Karpas-422 (cell line): ENCODE data around the gene MGAT4A. TPM values are rescaled to one million over a fixed set of nuclear protein-coding genes. Genes with fewer than 3 reads are reported as not detected.
"Not testable (repeated sequence)": the region's sequence is repeated elsewhere in the genome, so short reads cannot be mapped to it uniquely, and the experiment has no call there.

Source experiments
- DNase-seq: peaks from one replicate; pipeline ENCODE4 v3.0.0-alpha.2; 2015
- H2AFZ ChIP-seq: fragments of 200-600 bp; sonication (generic); 2 replicates; pipeline ENCODE4 v1.6.1; 2014; ENCODE audit warnings: antibody characterized with exemption, low read length, mixed read lengths
- H3K27ac ChIP-seq: fragments of 200-600 bp; sonication (generic); 2 replicates; pipeline ENCODE4 v1.5.1; 2014; ENCODE audit warnings: mild to moderate bottlenecking, low read length, moderate library complexity
- H3K27me3 ChIP-seq: fragments of 200-600 bp; sonication (generic); 2 replicates; pipeline ENCODE4 v1.6.1; 2014; ENCODE audit warnings: low read length, mixed read lengths
- H3K36me3 ChIP-seq: fragments of 200-600 bp; sonication (generic); 2 replicates; pipeline ENCODE4 v1.6.1; 2014; ENCODE audit warnings: low read length, mixed read lengths; ENCODE audit not compliant: insufficient read depth
- H3K4me1 ChIP-seq: fragments of 200-600 bp; sonication (generic); 2 replicates; pipeline ENCODE4 v1.6.1; 2014; ENCODE audit warnings: mild to moderate bottlenecking, low read length, mixed read lengths
- H3K4me2 ChIP-seq: fragments of 200-600 bp; sonication (generic); 2 replicates; pipeline ENCODE4 v1.6.1; 2014; ENCODE audit warnings: low read length, low read depth, mild to moderate bottlenecking; ENCODE audit not compliant: poor library complexity, severe bottlenecking
- H3K4me3 ChIP-seq: fragments of 200-600 bp; sonication (generic); 2 replicates; pipeline ENCODE4 v1.5.1; 2014; ENCODE audit warnings: mild to moderate bottlenecking, antibody characterized with exemption, low read length, mixed read lengths
- H3K79me2 ChIP-seq: fragments of 200-600 bp; sonication (generic); 2 replicates; pipeline ENCODE4 v1.6.1; 2014; ENCODE audit warnings: mild to moderate bottlenecking, low read length, mixed read lengths
- H3K9ac ChIP-seq: fragments of 200-600 bp; sonication (generic); 2 replicates; pipeline ENCODE4 v1.6.0; 2014; ENCODE audit warnings: low read length
- H3K9me2 ChIP-seq: fragments of 200-600 bp; sonication (generic), shearing (Covaris generic); replicated peaks from 2 replicates; pipeline ENCODE4 v1.6.0; 2014; ENCODE audit warnings: mild to moderate bottlenecking, low read length, moderate library complexity; ENCODE audit not compliant: insufficient read depth
- H3K9me3 ChIP-seq: fragments of 300-700, 200-600 bp; sonication (generic); 2 replicates; pipeline ENCODE4 v1.6.1; 2014; ENCODE audit warnings: low read length, mixed read lengths
- H4K20me1 ChIP-seq: fragments of 200-600 bp; sonication (generic); 2 replicates; pipeline ENCODE4 v1.6.1; 2014; ENCODE audit warnings: mild to moderate bottlenecking, antibody characterized with exemption, low read length, low read depth; ENCODE audit not compliant: insufficient read depth
- total RNA-seq: library from RNA; depleted of rRNA; stranded (reverse); fragments of >200 nt; shearing (Covaris generic); gene quantifications from 2 replicates; pipeline ENCODE4 v1.2.3, GENCODE V29; 2014; ENCODE audit warnings: low replicate concordance

The MGAT4A gene
- total RNA-seq, 1 experiment from 2014 or later, result 0.15 TPM

DNA sequence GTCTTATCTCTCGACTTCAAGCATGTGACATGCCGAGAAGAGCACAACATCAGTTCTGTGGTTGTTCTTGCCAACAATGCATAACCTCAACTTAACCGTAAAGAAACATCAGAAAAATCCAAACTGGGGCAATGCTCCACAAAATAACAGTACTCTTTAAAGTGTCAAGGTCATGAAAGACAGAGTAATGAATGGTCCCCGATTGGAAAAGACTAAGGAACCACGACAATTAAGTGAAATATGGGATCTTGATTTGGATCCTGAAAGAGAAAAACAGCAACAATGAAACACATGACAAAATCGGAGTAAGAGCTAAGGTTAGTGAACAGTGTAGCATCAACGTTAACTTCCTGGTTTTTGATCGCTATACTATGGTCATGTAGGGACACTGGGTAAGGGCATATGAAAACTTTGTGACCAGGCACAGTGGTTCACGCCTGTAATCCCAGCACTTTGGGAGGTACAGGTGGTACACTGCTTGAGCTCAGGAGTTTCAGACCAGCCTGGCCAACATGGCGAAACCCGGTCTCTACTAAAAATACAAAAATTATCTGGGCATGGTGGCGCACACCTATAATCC is 67.3 kb downstream of the MGAT4A start:
- Histone ChIP-seq H3K9me2 (no peaks in the 10 kb centered on the region), H3K9me3 (no peaks in the 10 kb centered on the region), H3K4me2 (no peak overlapping the region), H3K27me3 (no peaks in the 10 kb centered on the region), H4K20me1 (no peaks in the 10 kb centered on the region), H3K4me3 (no peak overlapping the region), H3K36me3 (no peaks in the 10 kb centered on the region), H3K9ac (no peak overlapping the region), H3K27ac (no peak overlapping the region), H3K4me1 (peaks cover 7% of the 10 kb centered on the region), H2AFZ (no peak overlapping the region), H3K79me2 (no peaks in the 10 kb centered on the region)
- no peak for DNase-seq

DNA sequence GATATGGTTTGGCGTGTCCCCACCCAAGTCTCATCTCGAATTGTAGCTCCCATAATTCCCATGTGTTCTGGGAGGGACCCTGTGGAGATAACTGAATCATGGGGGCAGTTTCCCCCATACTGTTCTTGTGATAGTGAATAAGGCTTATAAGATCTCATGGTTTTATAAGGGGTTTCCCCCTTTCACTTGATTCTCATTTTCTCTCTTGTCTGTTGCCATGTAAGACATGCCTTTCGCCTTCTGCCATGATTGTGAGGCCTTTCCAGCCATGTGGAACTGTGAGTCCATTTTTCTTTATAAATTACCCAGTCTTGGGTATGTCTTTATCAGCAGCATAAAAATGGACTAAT is 71.5 kb downstream of the MGAT4A start:
- H3K79me2 ChIP-seq, H3K27me3 ChIP-seq, H3K9ac ChIP-seq, H3K36me3 ChIP-seq, H3K9me3 ChIP-seq, H3K4me3 ChIP-seq, H2AFZ ChIP-seq, H3K4me1 ChIP-seq, DNase-seq, H3K9me2 ChIP-seq, H4K20me1 ChIP-seq, H3K27ac ChIP-seq, H3K4me2 ChIP-seq: not testable (repeated sequence)

DNA sequence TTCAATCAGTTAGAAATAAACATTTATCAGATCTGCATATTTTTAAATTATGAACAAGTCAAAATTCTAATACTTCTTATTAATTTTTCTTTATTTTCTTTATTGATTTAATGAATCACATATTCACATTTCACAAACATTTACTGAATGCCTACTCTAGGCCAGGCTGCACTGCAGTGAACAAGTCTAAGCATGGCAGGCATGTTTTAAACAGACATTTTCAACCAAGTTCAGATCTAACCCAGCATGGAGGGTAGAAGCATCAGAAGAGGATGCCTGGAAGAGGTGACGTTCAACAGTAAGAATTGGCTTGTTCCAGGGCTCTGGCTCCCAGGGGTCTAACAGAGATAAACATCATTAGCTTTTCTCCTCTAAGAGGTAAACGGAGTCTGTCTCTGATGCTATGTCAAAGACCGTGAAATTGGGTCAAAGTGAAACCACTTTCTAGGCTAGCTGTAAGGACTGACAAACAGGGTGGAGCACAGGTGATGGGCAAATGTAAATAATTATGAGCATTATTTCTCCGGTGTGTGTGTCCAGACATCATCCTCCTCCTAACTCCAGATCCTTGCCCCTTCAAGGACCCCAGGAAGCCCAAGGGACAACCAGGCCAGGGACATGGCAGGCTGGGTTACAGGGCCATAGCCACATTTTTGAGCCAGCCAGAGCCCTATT is 72.0 kb downstream of the MGAT4A start:
- Histone ChIP-seq H3K27me3 (peaks cover 3% of the 10 kb centered on the region; the same call in 1 of the 2 replicates), H3K4me3 (no peak overlapping the region), H4K20me1 (no peaks in the 10 kb centered on the region), H3K4me1 (peaks cover 7% of the 10 kb centered on the region), H3K9me2 (no peaks in the 10 kb centered on the region), H3K79me2 (no peaks in the 10 kb centered on the region), H3K9me3 (no peaks in the 10 kb centered on the region), H2AFZ (0 out of 2 replicates have a peak overlapping the region, but pooled peaks have one; percentile 66), H3K9ac (no peak overlapping the region), H3K27ac (no peak overlapping the region), H3K4me2 (peak overlapping the region; percentile 23), H3K36me3 (no peaks in the 10 kb centered on the region)
- DNase-seq, result no peak

DNA sequence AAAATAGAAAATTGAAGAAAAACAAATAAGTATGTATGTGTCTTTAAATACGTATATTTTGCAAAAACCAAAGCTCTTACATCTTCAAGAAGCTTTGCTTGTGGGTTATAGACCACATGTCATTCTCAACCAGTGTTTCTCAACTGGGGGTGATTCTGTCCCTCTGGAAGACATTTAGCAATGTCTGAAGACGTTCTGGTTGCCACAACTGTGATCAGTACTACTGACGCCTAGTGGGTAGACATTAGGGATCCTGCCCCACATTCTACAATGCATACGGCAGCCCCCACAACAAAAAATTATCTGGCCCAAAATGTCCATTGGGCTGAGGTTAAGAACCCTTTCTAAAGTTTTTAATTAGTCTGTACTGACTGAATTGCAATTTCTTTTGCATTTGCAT is 74.1 kb downstream of the MGAT4A start:
- Histone ChIP-seq H3K4me3 (no peak overlapping the region), H3K79me2 (no peaks in the 10 kb centered on the region), H3K4me1 (peaks cover 7% of the 10 kb centered on the region), H3K9me2 (no peaks in the 10 kb centered on the region), H3K27me3 (peaks cover 3% of the 10 kb centered on the region; the same call in 1 of the 2 replicates), H2AFZ (no peak overlapping the region), H3K27ac (no peak overlapping the region), H3K4me2 (no peak overlapping the region), H3K9ac (no peak overlapping the region), H4K20me1 (no peaks in the 10 kb centered on the region), H3K9me3 (no peaks in the 10 kb centered on the region), H3K36me3 (no peaks in the 10 kb centered on the region)
- no peak for DNase-seq

DNA sequence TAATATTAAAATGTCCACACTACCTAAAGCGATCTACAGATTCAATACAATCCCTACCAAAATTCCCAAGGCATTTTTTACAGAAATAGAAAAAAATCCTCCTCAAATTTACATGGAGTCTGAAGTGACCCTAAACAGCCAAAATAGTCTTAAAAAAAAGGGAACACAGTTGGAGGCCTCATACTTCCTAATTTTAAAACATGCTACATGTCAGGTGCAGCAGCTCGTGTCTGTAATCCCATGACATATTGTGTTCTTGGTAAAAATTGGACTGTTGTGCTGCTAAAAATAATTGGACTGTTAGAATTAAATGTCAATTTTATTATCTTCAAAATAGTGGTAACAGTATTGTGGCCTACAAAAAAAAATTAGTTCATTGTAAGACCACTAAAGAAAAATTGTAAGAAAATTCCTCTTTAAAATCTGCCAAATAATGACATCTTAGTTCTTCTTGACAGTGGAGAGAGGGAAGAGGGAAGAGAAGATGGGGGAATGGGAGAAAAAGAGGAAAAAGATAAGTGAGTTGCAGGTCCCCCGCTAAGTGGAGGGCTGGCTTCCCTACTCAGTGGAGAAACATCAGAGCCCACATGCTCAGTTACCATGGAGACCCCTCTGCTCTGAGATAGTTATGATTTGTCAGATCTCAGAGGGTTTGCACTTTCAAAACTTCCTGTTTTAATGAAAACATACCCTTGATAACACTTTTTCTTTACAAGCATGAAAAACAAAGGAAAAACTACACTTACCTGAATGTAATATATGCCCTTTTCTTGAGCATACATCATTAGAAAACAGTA is 76.0 kb downstream of the MGAT4A start:
- no peaks in the 10 kb centered on the region for H3K9me2 ChIP-seq
- no peak overlapping the region for H2AFZ ChIP-seq
- no peaks in the 10 kb centered on the region for H3K9me3 ChIP-seq
- H3K9ac ChIP-seq, result no peak overlapping the region
- no peaks in the 10 kb centered on the region for H3K79me2 ChIP-seq
- no peak for DNase-seq
- no peak overlapping the region for H3K4me2 ChIP-seq
- no peaks in the 10 kb centered on the region for H4K20me1 ChIP-seq
- peaks cover 3% of the 10 kb centered on the region; the same call in 1 of the 2 replicates for H3K27me3 ChIP-seq
- H3K4me3 ChIP-seq, result no peak overlapping the region
- H3K36me3 ChIP-seq, result no peaks in the 10 kb centered on the region
- H3K4me1 ChIP-seq, result no peaks in the 10 kb centered on the region; the same call in 1 of the 2 replicates
- H3K27ac ChIP-seq, result no peak overlapping the region

DNA sequence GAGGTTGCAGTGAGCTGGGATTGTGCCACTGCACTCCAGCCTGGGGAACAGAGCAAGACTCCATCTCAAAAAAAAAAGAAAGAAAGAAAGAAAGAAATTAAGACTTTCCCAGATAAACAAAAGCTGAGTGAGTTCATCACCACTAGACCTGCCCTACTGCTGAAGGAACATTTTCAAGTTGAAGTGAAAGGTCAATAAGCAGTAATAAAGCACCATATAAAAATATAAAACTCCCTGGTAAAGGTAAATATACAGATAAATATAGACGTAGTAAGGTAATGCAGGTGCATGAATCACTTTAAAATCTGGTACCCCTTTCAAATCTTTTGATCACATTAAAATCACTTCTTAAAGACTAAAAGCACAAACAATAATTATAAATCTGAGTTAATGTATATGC is 79.9 kb downstream of the MGAT4A start:
- Histone ChIP-seq H3K9ac (no peak overlapping the region), H3K79me2 (no peaks in the 10 kb centered on the region), H2AFZ (no peak overlapping the region), H3K4me2 (no peak overlapping the region), H3K9me2 (no peaks in the 10 kb centered on the region), H3K4me1 (no peaks in the 10 kb centered on the region; the same call in 1 of the 2 replicates), H4K20me1 (no peaks in the 10 kb centered on the region), H3K27ac (no peak overlapping the region), H3K9me3 (no peaks in the 10 kb centered on the region), H3K27me3 (no peaks in the 10 kb centered on the region), H3K36me3 (no peaks in the 10 kb centered on the region), H3K4me3 (no peak overlapping the region)
- DNase-seq, result no peak

DNA sequence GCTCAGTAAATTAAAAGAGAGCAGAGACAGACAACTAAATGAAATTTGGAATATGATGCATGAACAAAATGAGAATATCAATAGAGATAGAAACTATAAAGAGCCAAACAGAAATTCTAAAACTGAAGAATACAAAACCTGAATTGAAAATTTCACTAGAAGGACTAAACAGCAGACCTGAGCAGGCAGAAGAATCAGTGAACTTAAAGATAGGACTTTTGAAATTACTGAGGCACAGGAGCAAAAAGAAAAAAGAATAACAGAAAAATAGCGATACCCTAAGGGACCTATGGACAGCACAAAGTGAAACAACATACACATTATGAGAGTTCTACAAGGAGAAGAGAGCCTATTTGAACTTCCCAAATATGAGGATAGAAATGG is 80.9 kb downstream of the MGAT4A start:
- Histone ChIP-seq H3K4me2 (no peak overlapping the region), H3K27me3 (no peaks in the 10 kb centered on the region), H3K4me3 (no peak overlapping the region), H3K36me3 (no peaks in the 10 kb centered on the region), H3K4me1 (no peaks in the 10 kb centered on the region; the same call in 1 of the 2 replicates), H3K79me2 (no peaks in the 10 kb centered on the region), H2AFZ (no peak overlapping the region), H3K9me3 (no peaks in the 10 kb centered on the region), H3K27ac (no peak overlapping the region), H4K20me1 (no peaks in the 10 kb centered on the region), H3K9ac (no peak overlapping the region), H3K9me2 (no peaks in the 10 kb centered on the region)
- DNase-seq, result no peak
